Transverse colon (tissue), 4 donors: ENCODE results near the gene TWNK.

Experiments used
- CTCF ChIP-seq, 5 experiments: fragments of 200-600 bp in 3 of 5; fragments of 450-650 bp in 2 of 5; sonication (generic) in 3 of 5; IDR thresholded peaks; 1 replicate in 2 of 5; 2 replicates in 3 of 5; pipeline ENCODE4 v1.5.1; 2016 to 2017; ENCODE audit warnings: antibody characterized with exemption in 5 of 5, inconsistent platforms in 3 of 5, mild to moderate bottlenecking in 2 of 5, moderate library complexity in 1 of 5
- POLR2A ChIP-seq: fragments of 450-650 bp; IDR thresholded peaks from one replicate; pipeline ENCODE4 v1.6.1; 2016; ENCODE audit warnings: antibody characterized with exemption, mild to moderate bottlenecking, moderate library complexity
- POLR2AphosphoS5 ChIP-seq, 3 donors: sonication (generic); formaldehyde crosslinking; IDR thresholded peaks; one replicate each; pipeline ENCODE4 v1.6.1; 2016; ENCODE audit warnings: antibody characterized with exemption in 3 of 3

- TF ChIP-seq CTCF (IDR thresholded peaks at IDR 0.05) (no peak), POLR2A (peak; percentile 65), POLR2AphosphoS5 (IDR thresholded peaks at IDR 0.05) (peak; percentile 59 to 72 (median 70))
Observed at GRCh38 chr10:101031128-101031795, 43.9 kb downstream of the TWNK start, which contains the start of the genes PDZD7 and SFXN3.
